AG10803 (cell line): ENCODE data around the gene MTG2.

Experiments
- DNase-seq: peaks from one replicate; pipeline ENCODE4 v3.0.0; 2010; ENCODE audit warnings: low read depth
- H3K4me3 ChIP-seq: 2 replicates; pipeline ENCODE4 v1.5.1; 2011; ENCODE audit warnings: mild to moderate bottlenecking, low read length, control low read depth
- TF ChIP-seq, protein P1 (sequence below): conservative IDR thresholded peaks from 2 replicates; pipeline ENCODE4 v1.5.1; 2011; ENCODE audit warnings: mild to moderate bottlenecking, low read length, control low read depth, inconsistent platforms

MTG2 gene

DNA sequence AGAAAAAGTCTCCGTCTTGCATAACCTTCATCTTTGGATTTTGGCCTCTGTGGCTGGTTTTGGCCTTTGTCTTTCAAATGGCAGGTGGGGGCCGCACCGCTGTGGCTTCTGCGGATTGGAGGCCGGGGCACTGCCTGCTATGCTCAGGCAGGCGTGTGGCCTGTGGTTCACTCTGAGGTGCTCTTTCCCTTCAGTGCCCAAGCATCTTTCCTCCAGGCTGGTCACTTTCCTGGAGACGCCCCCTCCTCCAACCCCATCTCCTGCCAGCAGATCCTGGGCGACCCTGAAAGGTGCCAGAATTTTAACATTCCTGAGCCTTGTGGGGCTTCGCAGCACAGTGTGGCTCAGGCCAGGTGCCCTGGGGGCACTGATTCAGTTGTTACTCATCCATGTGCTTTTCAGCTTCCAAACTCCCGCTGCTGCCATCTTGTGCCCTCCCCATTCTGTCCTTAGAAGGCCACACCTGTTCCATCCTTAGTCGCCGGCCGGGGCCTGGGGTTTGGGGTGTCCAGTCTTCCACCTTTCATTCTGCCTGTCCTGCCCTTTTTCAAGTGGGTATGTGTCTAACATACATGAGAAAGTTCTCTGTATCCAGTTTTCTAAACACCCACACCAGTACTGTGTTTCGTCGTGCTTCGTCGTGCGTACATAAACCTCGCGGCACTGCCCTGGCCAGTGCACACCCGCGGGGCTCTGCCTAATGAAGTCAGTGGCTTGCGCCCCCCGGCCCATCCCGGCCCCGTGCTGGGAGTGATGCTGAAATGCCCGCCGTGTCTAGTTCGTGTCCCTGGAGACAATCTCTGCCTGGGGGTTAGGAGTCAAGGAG, 27.2 kb upstream of the MTG2 start:
- TF ChIP-seq, protein P1, sequence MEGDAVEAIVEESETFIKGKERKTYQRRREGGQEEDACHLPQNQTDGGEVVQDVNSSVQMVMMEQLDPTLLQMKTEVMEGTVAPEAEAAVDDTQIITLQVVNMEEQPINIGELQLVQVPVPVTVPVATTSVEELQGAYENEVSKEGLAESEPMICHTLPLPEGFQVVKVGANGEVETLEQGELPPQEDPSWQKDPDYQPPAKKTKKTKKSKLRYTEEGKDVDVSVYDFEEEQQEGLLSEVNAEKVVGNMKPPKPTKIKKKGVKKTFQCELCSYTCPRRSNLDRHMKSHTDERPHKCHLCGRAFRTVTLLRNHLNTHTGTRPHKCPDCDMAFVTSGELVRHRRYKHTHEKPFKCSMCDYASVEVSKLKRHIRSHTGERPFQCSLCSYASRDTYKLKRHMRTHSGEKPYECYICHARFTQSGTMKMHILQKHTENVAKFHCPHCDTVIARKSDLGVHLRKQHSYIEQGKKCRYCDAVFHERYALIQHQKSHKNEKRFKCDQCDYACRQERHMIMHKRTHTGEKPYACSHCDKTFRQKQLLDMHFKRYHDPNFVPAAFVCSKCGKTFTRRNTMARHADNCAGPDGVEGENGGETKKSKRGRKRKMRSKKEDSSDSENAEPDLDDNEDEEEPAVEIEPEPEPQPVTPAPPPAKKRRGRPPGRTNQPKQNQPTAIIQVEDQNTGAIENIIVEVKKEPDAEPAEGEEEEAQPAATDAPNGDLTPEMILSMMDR = no peak

DNA sequence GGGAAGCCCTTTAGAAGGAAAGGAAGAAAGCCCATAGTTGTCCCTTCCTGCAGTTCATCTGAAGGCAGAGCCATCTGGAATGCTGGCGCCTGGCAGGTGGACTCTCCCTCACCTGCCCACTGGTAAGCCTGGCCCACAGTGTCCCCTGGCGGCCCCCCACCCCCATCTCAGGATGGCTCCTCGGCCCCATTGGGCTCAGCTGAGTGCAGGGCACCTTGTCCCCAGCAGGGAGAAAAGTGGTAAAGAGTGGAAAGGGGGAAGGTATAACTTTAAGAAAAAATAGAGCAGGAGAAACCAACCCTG, 26.6 kb upstream of the MTG2 start:
- TF ChIP-seq, protein P1 = no peak
- H3K4me3 ChIP-seq = no peak overlapping the region
- no peak for DNase-seq

More for the DNA sequence above, 27.2 kb upstream of the MTG2 start:
- no peak overlapping the region for H3K4me3 ChIP-seq
- DNase-seq = no peak

DNA sequence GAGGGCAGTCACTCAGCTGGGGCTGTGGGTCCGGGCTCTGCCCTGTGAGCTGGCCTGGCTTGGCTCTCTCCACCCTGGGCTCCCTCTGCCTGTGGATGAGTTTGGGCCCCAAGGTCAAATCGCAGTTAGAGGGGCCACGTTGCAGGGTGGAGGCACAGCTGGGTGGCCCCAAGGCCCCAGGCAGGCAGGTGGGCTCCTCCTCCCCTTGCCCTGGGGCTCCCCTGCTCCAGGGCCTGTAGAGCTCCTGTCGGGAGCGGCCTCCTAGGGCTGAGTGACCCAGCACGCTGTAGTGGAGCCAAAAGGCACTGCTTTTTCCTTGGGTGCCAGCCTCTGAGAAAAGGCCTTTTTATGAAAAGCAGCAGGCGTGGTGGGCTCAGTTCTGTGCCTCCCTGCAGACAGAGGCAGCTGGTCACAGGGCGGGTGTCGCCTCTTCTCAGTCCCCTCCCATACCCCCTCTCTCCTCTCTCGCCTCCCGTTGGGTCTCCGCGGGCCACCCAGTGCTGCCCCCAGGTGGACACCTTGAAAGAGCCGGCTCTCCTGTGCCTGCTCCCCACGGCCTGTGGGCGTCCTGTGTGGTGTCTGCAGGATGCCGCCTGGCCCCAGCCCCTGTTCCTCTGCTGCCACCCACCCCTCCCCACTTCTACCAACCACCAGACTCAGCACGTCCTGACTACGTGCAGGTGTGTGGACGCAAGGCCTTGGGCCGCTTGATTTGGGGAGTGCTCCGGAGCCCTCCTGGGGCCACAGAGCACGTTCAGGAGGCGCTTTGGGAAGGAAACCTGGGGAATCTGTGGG, 26.0 kb upstream of the MTG2 start:
- TF ChIP-seq, protein P1 = peak; percentile 64
- DNase-seq = peak; percentile 37
- H3K4me3 ChIP-seq = no peak overlapping the region

GRCh38 chr20:62157387-62158087, 25.3 kb upstream of the MTG2 start:
- TF ChIP-seq, protein P1 = no peak
- no peak overlapping the region for H3K4me3 ChIP-seq

GRCh38 chr20:62158088-62158400, 24.8 kb upstream of the MTG2 start:
- DNase-seq = no peak
- TF ChIP-seq, protein P1 = no peak
- no peak overlapping the region for H3K4me3 ChIP-seq

More at GRCh38 chr20:62157387-62158087, 25.3 kb upstream of the MTG2 start:
- DNase-seq = no peak

DNA sequence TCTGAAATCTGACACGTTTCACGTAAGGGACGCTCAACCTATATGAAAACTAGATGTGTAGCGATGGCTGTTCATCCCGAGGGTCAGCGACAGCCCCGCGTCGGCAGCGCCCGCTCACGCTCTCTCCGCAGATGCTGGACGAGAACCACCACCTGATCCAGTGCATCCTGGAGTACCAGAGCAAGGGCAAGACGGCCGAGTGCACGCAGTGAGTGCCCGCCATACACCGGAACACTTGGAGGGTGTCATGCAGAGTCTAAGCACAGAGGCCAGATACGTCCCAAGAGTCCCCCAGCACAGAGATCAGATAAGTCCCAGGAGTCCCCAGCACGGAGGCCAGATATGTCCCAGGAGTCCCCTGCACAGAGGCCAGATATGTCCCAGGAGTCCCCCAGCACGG, 24.3 kb upstream of the MTG2 start:
- no peak for DNase-seq
- H3K4me3 ChIP-seq = no peak overlapping the region
- TF ChIP-seq, protein P1 = no peak

DNA sequence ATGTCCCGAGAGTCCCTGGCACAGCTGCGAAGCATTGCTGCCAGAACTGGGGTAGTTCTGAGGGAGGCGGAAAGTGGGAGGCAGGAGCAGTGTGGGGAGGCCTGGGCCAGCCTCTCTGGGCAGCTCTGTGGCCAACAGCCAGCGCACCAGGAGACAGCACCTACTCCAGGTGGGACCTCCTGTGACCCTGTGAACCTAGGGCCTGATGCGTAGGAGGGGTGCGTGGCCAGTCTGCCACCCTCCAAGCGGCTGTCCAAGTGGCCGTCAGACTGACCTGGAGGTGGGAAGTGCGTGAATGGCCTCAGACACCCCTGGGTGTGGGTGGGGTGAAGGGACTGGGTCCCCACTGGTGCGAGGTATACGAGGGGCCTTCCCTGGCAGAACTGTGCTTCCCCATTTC, 23.8 kb upstream of the MTG2 start:
- TF ChIP-seq, protein P1 = no peak
- no peak overlapping the region for H3K4me3 ChIP-seq
- DNase-seq = no peak
